Activated T-helper 1 cell treated with anti-CD3 and anti-CD28 coated beads, Interleukin-12 subunit alpha, Interleukin-12 subunit beta, Interleukin-2, Interleukin-4 antibody, amounts not matched to agents 30 ng/mL and 10 ng/mL and 1 ng/mL, durations not matched to agents 14 hours and 24 hours and 36 hours (primary cell): ENCODE data around the gene CTIF. TPM values are rescaled to one million over a fixed set of nuclear protein-coding genes. Genes with fewer than 3 reads are reported as not detected.

ENCODE experiments used
- DNase-seq: peaks from one replicate; pipeline ENCODE4 v3.0.0; 2021; ENCODE audit warnings: low spot score
- H3K27ac Mint-ChIP-seq: one replicate; pipeline ENCODE4 v1.8.0; 2021; ENCODE audit warnings: mild to moderate bottlenecking, mixed read lengths
- H3K27me3 Mint-ChIP-seq: one replicate; pipeline ENCODE4 v1.8.0; 2022; ENCODE audit warnings: mild to moderate bottlenecking, moderate library complexity, mixed read lengths; ENCODE audit not compliant: insufficient read depth
- H3K36me3 Mint-ChIP-seq: one replicate; pipeline ENCODE4 v1.8.0; 2021; ENCODE audit warnings: low read depth, mixed read lengths
- H3K4me1 Mint-ChIP-seq: one replicate; pipeline ENCODE4 v1.8.0; 2021; ENCODE audit warnings: low read depth, mixed read lengths
- H3K4me3 Mint-ChIP-seq: one replicate; pipeline ENCODE4 v1.8.0; 2021; ENCODE audit warnings: mild to moderate bottlenecking, moderate library complexity, mixed read lengths
- H3K9me3 Mint-ChIP-seq: one replicate; pipeline ENCODE4 v1.8.0; 2021; ENCODE audit warnings: mixed read lengths
- intact Hi-C: fragments of 100-400 bp; cut with micrococcal nuclease; formaldehyde crosslinking; loops from one replicate; pipeline ENCODE4 v1.15.1; 2024
- total RNA-seq: library from RNA; stranded (reverse); gene quantifications from 2 replicates; pipeline ENCODE4 v1.2.3, GENCODE V29; 2022

Gene CTIF
- total RNA-seq, 1 donor from 2014 or later, result 7.2 TPM

- intact Hi-C loops, result loop anchor here (5.0 kb wide), 1 partner anchor 99 kb away; no protein-coding TSS in a partner anchor
- no peaks in the 10 kb centered on the region for H3K9me3 Mint-ChIP-seq
- H3K27me3 Mint-ChIP-seq, result peaks cover 2% of the 10 kb centered on the region
- H3K4me3 Mint-ChIP-seq, result peak overlapping the region; percentile 86
- H3K4me1 Mint-ChIP-seq, result peaks cover 63% of the 10 kb centered on the region
- DNase-seq, result no peak
- H3K27ac Mint-ChIP-seq, result peak overlapping the region; percentile 99
- no peaks in the 10 kb centered on the region for H3K36me3 Mint-ChIP-seq
Measured at GRCh38 chr18:48832938-48833700, 294.3 kb downstream of the CTIF start.

GRCh38 chr18:48833701-48834412 lies 295.0 kb downstream of the CTIF start:
- H3K27me3 Mint-ChIP-seq, result peaks cover 2% of the 10 kb centered on the region
- H3K36me3 Mint-ChIP-seq, result no peaks in the 10 kb centered on the region
- intact Hi-C loops, result loop anchor here (1.0 to 5.0 kb wide), 9 partner anchors 8 to 626 kb away; partner anchors contain the start of gene DYM
- H3K4me3 Mint-ChIP-seq, result peak overlapping the region; percentile 86
- peak; percentile 60 for DNase-seq
- no peaks in the 10 kb centered on the region for H3K9me3 Mint-ChIP-seq
- H3K27ac Mint-ChIP-seq, result peak overlapping the region; percentile 99
- peaks cover 71% of the 10 kb centered on the region for H3K4me1 Mint-ChIP-seq

- DNase-seq, result peak; percentile 68
- Mint-ChIP-seq H3K27ac (peak overlapping the region; percentile 99), H3K27me3 (peaks cover 2% of the 10 kb centered on the region), H3K4me3 (peak overlapping the region; percentile 86), H3K4me1 (peaks cover 77% of the 10 kb centered on the region), H3K36me3 (no peaks in the 10 kb centered on the region), H3K9me3 (no peaks in the 10 kb centered on the region)
- intact Hi-C loops, result loop anchor here (1.0 to 5.0 kb wide), 9 partner anchors 8 to 626 kb away; partner anchors contain the start of gene DYM
Measured at GRCh38 chr18:48834413-48835031, 295.7 kb downstream of the CTIF start.

- H3K36me3 Mint-ChIP-seq, result no peaks in the 10 kb centered on the region
- peaks cover 2% of the 10 kb centered on the region for H3K27me3 Mint-ChIP-seq
- peak overlapping the region; percentile 86 for H3K4me3 Mint-ChIP-seq
- intact Hi-C loops, result no loop called here
- peaks cover 83% of the 10 kb centered on the region for H3K4me1 Mint-ChIP-seq
- H3K27ac Mint-ChIP-seq, result peak overlapping the region; percentile 99
- DNase-seq, result no peak
- no peaks in the 10 kb centered on the region for H3K9me3 Mint-ChIP-seq
Measured at GRCh38 chr18:48835119-48835518, 296.3 kb downstream of the CTIF start.

- H3K36me3 Mint-ChIP-seq, result no peaks in the 10 kb centered on the region
- peak overlapping the region; percentile 65 for H3K27ac Mint-ChIP-seq
- H3K4me1 Mint-ChIP-seq, result peaks cover 81% of the 10 kb centered on the region
- no peak overlapping the region for H3K4me3 Mint-ChIP-seq
- H3K27me3 Mint-ChIP-seq, result peaks cover 2% of the 10 kb centered on the region
- DNase-seq, result no peak
- no peaks in the 10 kb centered on the region for H3K9me3 Mint-ChIP-seq
- intact Hi-C loops, result no loop called here
Measured at GRCh38 chr18:48835745-48836170, 296.9 kb downstream of the CTIF start.

- H3K9me3 Mint-ChIP-seq, result no peaks in the 10 kb centered on the region
- H3K27ac Mint-ChIP-seq, result no peak overlapping the region
- H3K36me3 Mint-ChIP-seq, result no peaks in the 10 kb centered on the region
- intact Hi-C loops, result no loop called here
- H3K27me3 Mint-ChIP-seq, result peaks cover 2% of the 10 kb centered on the region
- DNase-seq, result no peak
- H3K4me3 Mint-ChIP-seq, result no peak overlapping the region
- H3K4me1 Mint-ChIP-seq, result peaks cover 75% of the 10 kb centered on the region
Measured at GRCh38 chr18:48836231-48836805, 297.5 kb downstream of the CTIF start.

- no peak for DNase-seq
- H3K27me3 Mint-ChIP-seq, result peaks cover 2% of the 10 kb centered on the region
- intact Hi-C loops, result no loop called here
- peaks cover 72% of the 10 kb centered on the region for H3K4me1 Mint-ChIP-seq
- H3K36me3 Mint-ChIP-seq, result no peaks in the 10 kb centered on the region
- no peak overlapping the region for H3K27ac Mint-ChIP-seq
- H3K9me3 Mint-ChIP-seq, result no peaks in the 10 kb centered on the region
- no peak overlapping the region for H3K4me3 Mint-ChIP-seq
Measured at GRCh38 chr18:48836806-48837615, 298.2 kb downstream of the CTIF start.

GRCh38 chr18:48837676-48838075 lies 298.8 kb downstream of the CTIF start:
- H3K36me3 Mint-ChIP-seq, result no peaks in the 10 kb centered on the region
- intact Hi-C loops, result no loop called here

GRCh38 chr18:48838166-48838775 lies 299.4 kb downstream of the CTIF start:
- DNase-seq, result no peak
- Mint-ChIP-seq H3K9me3 (no peaks in the 10 kb centered on the region), H3K27me3 (peaks cover 2% of the 10 kb centered on the region), H3K4me3 (no peak overlapping the region), H3K36me3 (no peaks in the 10 kb centered on the region), H3K27ac (no peak overlapping the region), H3K4me1 (peaks cover 71% of the 10 kb centered on the region)
- intact Hi-C loops, result no loop called here

More at GRCh38 chr18:48837676-48838075, 298.8 kb downstream of the CTIF start:
- no peak overlapping the region for H3K4me3 Mint-ChIP-seq
- H3K4me1 Mint-ChIP-seq, result peaks cover 72% of the 10 kb centered on the region
- peaks cover 2% of the 10 kb centered on the region for H3K27me3 Mint-ChIP-seq
- H3K9me3 Mint-ChIP-seq, result no peaks in the 10 kb centered on the region
- DNase-seq, result no peak
- no peak overlapping the region for H3K27ac Mint-ChIP-seq

GRCh38 chr18:48838921-48839818 lies 300.3 kb downstream of the CTIF start:
- Mint-ChIP-seq H3K4me1 (peaks cover 69% of the 10 kb centered on the region), H3K9me3 (no peaks in the 10 kb centered on the region), H3K27ac (peak overlapping the region; percentile 45), H3K36me3 (no peaks in the 10 kb centered on the region), H3K4me3 (no peak overlapping the region), H3K27me3 (peaks cover 2% of the 10 kb centered on the region)
- intact Hi-C loops, result no loop called here
- DNase-seq, result no peak

- Mint-ChIP-seq H3K4me1 (peaks cover 67% of the 10 kb centered on the region), H3K9me3 (no peaks in the 10 kb centered on the region), H3K4me3 (no peak overlapping the region), H3K27ac (peak overlapping the region; percentile 45), H3K27me3 (peaks cover 2% of the 10 kb centered on the region), H3K36me3 (no peaks in the 10 kb centered on the region)
- no peak for DNase-seq
- intact Hi-C loops, result no loop called here
Measured at GRCh38 chr18:48839819-48840490, 301.1 kb downstream of the CTIF start.
